Kidney epithelial cell (primary cell): ENCODE measurements around the gene HTRA3. TPM values are rescaled to one million over a fixed set of nuclear protein-coding genes. Genes with fewer than 3 reads are reported as not detected.

ENCODE experiments used
- DNase-seq: peaks from one replicate; pipeline ENCODE4 v3.0.0-alpha.2; 2010; ENCODE audit warnings: low read depth
- H3K27me3 ChIP-seq: 2 replicates; pipeline ENCODE4 v1.6.0; 2011; ENCODE audit warnings: low read length; ENCODE audit not compliant: control insufficient read depth, insufficient read depth
- H3K36me3 ChIP-seq: 2 replicates; pipeline ENCODE4 v1.5.1; 2011; ENCODE audit warnings: low read length; ENCODE audit not compliant: control insufficient read depth, insufficient read depth
- H3K4me3 ChIP-seq: 2 replicates; pipeline ENCODE4 v1.5.1; 2011; ENCODE audit warnings: low read depth, mild to moderate bottlenecking, control low read depth, low read length
- CTCF ChIP-seq: IDR thresholded peaks from 2 replicates; pipeline ENCODE4 v1.5.1; 2011; ENCODE audit warnings: mild to moderate bottlenecking, moderate library complexity, low read length, control low read depth, inconsistent platforms; ENCODE audit not compliant: insufficient read depth, poor library complexity, severe bottlenecking
- total RNA-seq: library from RNA; depleted of rRNA; stranded (reverse); fragments of >200 nt; gene quantifications from 2 replicates; pipeline ENCODE4 v1.2.3, GENCODE V29; 2015

The HTRA3 gene
- total RNA-seq, 1 donor from 2014 or later: 4.7 TPM

GRCh38 chr4:8328456-8328855 lies 58.9 kb downstream of the HTRA3 start:
- no peak for TF ChIP-seq CTCF
- DNase-seq: no peak
- no peaks in the 10 kb centered on the region for H3K27me3 ChIP-seq
- no peaks in the 10 kb centered on the region for H3K36me3 ChIP-seq
- H3K4me3 ChIP-seq: no peak overlapping the region

DNA sequence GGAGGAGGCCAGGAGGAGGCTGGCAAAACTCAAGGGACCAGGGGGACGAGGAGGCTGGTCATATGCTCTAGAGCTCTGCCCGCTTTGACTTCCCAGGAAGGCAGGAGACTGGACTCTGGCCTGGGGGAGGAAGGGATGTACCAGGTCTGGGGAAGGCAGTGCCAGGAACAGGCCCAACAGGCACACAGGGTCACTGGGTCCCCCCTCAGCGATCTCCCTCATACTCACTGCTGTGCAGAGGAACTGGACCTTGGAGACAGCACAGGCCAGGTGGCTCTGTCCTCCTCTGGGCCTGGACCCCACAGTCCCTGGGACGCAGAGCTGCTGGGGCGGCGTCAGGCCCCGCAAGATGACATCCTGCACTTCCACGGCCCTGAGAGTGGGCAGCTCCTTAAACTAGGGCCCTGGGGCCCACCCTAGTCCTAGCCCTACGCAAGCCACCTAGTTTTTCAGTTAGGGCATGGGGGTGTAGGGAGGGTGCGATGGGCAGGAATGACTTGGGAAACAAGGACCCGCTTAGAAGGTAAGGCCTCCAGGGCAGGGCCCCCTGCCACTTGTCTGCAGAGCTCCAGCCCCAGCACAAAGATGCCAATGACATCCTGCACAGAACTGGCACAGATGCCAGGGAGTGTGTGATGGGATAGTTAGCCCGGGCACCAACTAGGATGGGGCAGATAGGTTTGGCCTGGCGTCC lies 59.5 kb downstream of the HTRA3 start:
- DNase-seq: no peak
- Histone ChIP-seq H3K4me3 (no peak overlapping the region), H3K36me3 (no peaks in the 10 kb centered on the region), H3K27me3 (no peaks in the 10 kb centered on the region)
- no peak for TF ChIP-seq CTCF

DNA sequence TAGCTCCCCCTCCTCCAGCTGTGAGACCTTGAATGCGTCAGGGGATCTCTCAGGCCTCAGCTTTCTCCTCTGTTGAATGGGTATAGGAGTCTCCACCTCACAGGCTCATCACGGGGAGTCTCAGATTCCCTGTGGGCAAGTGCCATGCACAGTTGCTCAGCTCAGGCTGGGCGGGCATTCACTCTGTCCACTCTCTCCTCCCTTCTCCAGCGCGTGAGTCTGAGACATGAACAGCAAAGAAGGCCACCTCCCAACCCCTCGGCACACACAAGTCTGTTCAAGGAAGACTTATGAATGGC lies 60.0 kb downstream of the HTRA3 start:
- Histone ChIP-seq H3K36me3 (no peaks in the 10 kb centered on the region), H3K4me3 (no peak overlapping the region), H3K27me3 (no peaks in the 10 kb centered on the region)
- no peak for DNase-seq
- TF ChIP-seq CTCF: no peak

- no peak overlapping the region for H3K4me3 ChIP-seq
- no peak for DNase-seq
- no peaks in the 10 kb centered on the region for H3K27me3 ChIP-seq
- no peak for TF ChIP-seq CTCF
- no peaks in the 10 kb centered on the region for H3K36me3 ChIP-seq
Measured at GRCh38 chr4:8329859-8330761, 60.6 kb downstream of the HTRA3 start.

GRCh38 chr4:8330821-8331574 lies 61.4 kb downstream of the HTRA3 start:
- H3K4me3 ChIP-seq: no peak overlapping the region
- no peak for DNase-seq
- no peaks in the 10 kb centered on the region for H3K36me3 ChIP-seq
- H3K27me3 ChIP-seq: no peaks in the 10 kb centered on the region
- TF ChIP-seq CTCF: no peak
